HPDE6-E6E7 (cell line): ENCODE data around the gene CDKN2C.

Experiments used
- DNase-seq: peaks from one replicate; pipeline ENCODE4 v3.0.0; 2011; ENCODE audit warnings: missing footprints; ENCODE audit errors: extremely low spot score

Gene CDKN2C

DNA sequence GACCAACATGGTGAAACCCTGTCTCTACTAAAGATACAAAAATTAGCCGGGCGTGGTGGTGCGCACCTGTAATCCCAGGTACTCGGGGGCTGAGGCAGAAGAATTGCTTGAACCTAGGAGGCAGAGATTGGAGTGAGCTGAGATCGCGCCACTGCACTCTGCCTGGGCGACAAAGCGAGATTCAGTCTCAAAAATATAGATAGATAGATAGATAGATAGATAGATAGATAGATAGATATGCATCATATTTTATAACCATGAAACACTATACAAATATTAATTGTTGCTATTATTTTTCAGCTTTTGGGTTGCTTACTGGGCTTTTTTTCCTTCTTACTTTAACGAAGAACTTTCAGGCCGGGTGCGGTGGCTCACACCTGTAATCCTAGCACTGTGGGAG is 5.2 kb upstream of the CDKN2C start:
- DNase-seq, result no peak

DNA sequence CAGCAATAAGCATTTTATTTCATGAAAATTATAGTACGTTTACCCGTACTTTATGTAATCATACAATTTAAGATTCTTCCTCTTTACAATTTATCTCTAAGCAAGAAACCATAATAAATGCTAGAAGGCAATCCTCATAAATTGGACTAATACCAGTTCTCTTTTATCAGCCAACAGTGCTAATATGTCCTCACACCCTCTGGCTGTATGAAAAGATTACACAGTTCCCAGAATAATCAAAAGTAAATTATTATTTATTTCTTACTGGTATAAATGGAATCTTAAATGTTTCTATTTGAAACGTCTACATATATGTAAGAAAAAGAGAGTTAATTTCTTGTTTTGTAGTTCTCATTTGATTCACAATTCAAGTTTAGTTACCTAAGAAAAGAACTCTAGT is 3.1 kb upstream of the CDKN2C start:
- DNase-seq, result no peak

DNA sequence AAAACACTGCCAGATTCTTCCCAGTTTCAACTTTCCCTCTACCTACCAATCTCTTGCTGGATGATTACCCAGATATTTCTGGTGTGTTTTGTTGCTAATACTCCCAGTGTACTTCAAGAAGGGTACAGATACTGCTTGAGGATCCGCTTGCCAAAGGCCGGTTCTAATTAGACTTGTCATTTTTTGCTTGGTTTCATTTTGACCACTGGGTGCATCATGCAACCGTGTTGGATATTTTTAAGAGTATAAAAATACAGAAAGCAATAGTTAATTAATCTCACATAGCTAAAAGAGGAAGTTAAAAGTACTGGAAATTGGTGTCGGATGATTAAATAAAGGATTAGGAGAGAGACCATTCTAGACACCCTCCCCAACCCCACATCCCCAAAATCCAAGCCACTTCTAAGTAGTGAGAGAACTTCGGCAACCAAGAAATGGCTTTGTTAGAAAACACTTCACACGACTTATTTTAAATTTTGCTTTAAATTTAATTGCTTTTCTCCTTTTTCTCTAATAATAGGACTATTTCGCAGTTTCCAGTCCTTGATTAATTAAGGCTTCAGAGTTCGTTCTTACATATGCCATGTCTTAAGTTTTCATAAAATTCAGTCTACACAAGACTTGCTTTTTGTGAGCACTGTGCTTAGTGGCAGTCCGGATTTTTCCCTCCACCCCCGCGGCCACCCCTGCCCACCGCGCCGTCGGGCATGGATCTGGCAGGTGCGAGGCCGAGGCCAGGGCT is 2.5 kb upstream of the CDKN2C start:
- no peak for DNase-seq

DNA sequence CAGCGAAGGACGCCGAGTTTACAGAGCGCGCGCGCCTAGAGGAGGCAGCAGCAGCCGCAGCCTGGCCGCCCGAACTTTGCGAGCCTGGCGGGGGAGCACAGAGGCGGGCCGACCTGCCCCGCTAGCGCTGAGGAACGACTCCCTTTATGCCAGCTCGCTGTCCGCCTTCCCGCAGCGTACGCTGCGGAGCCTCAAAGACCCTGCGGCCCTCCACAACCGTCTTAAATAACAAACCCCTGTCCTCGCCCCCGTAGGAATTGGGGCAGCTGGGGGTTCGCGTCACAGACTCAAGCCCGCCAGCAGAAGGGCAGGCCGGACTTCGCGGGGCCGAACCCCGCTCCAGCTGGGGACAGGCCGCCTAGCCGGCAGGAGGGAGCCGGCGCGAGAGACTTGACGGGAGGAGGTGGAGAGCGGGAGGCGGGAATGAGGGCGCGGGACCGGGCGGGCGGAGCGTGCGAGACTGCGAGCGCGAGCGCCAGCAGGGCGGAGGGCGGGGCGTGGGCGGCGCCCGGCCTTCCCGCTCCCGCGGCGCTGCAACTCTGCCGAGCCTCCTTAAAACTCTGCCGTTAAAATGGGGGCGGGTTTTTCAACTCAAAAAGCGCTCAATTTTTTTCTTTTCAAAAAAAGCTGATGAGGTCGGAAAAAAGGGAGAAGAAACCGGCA is 1.8 kb upstream of the CDKN2C start:
- DNase-seq, result peak; percentile 75

DNA sequence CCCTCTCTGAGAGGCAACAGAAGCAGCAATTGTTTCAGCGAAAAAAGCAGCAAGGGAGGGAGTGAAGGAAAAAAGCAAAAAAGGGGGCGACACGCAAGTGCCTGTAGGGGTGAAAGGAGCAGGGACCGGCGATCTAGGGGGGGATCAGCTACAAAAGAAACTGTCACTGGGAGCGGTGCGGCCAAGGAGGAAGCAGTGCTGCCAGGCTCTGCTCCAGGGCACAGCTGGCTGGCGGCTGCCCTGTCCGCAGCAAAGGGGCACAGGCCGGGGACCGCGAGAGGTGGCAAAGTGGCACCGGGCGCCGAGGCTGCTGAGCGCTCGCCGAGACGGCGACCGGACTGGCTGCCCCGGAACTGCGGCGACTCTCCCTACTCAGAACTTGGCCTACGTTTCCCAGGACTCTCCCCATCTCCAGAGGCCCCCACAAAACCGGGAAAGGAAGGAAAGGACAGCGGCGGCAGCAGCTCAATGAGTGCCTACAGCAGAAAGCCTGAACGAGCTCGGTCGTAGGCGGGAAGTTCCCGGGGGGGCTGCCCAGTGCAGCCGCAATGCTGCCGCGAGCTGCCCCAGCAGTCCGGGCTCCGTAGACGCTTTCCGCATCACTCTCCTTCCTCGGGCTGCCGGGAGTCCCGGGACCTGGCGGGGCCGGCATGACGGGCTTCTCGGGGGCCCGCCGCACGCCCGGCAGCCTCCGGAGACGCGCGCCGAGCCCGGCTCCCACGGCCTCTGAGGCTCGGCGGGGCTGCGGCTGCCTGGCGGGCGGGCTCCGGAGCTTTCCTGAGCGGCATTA is 1.0 kb upstream of the CDKN2C start:
- DNase-seq, result peak; percentile 28

DNA sequence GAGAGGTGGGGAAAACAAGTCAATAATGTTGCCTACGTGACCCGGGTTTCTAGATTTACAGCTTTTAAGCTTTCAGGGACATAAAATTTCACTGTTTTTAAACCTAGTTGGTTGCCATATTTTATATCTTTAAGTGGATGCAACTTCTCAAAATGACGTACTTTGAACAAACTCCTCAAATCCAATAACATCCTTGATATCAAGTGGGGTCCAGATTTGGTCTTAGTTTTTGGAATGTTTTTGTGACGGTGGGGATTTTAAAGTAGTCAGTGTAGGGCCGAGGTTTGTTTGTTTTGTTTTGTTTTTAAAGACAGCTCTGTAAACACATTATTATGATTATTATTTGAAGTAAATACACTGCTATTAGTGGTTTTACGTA is 453 bp downstream of the CDKN2C start:
- no peak for DNase-seq

DNA sequence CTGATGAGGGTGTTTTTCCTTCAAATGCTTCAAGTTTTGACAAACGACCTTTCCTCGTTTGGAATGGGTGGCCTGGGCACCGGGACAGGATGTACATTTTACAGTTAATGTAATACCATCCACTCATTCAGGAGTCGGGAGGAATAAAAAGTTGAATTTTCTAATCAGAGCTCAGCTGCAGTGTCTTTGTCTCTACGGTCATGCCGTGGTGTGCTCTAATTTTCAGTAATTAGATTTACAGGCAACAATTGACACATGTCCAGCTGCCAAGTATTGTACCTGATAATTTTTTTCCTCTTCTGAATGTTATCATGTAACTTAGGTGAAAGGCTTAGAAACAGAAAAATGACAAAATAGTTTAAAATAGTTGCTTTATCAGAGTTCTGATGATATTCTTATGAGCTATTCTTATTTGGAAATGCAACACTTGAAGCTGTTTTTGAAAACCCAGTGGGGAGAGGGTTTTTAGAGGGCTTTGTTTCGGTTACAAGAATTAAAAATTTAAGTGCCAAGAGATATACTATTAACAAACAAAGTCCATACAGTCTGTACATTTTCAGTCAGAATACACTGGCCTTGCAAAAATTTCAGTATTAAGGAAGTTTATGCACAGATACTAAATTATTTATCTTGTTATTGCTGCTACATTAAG is 1.0 kb downstream of the CDKN2C start:
- no peak for DNase-seq

DNA sequence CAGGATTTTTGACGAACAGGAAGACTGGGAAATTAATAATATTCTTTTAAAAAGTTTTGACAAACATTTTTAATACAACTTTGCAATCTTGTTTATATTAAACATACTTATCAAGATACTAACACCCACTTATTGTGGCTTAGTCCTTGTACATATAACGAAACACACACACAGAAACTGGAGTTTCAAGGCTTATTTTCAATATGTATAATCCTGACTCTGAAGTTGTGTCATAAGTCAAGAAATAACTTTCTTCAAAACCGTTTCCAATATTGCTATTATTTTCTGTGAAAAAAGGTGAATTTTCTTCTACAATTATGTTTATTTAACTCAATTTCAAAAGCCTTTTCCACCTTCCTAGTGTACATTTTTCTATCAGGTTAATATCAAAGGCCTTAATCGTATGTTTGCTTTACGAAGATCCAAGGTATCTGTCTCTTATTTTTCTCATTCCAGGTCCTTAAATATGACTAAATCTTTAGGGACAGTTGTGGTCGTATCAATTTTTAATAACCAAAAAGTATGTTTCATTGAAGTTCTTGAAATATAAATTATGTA is 1.8 kb downstream of the CDKN2C start:
- DNase-seq, result no peak

DNA sequence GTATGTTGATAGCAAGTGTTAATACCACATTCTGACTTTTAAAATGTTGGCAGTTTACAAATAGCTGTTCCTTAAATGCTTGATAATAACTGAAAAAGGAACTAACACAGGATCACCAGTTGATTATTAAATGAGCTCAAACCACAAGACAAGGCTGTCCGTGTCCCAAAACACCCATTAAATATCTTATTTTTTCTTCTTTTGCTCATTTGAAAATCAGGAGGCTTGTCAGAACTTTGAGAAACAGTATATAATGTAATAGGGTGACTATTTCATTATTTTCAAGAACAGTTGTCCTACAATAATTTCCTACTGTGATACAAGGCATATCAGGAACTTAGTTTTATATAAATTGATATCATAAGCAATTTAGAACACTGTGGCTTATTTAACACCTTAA is 2.7 kb downstream of the CDKN2C start:
- DNase-seq, result no peak

DNA sequence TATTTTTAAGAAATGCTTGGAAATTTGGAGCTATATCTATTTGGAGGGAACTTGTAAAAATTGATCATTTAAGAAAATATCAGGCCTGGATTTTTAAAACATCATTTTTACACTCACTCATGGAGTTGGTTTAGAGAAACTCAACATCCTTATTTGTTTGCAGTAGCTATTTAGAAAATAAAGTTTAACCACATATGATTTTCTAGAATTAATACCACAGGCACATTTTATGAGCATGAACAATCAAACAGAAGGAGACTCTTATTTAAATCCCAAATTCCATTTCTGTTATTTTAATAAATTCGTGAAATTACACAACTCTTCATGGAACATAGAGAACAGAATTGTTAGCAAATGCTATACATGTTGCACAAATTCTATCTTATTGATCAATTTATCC is 3.2 kb downstream of the CDKN2C start:
- no peak for DNase-seq

DNA sequence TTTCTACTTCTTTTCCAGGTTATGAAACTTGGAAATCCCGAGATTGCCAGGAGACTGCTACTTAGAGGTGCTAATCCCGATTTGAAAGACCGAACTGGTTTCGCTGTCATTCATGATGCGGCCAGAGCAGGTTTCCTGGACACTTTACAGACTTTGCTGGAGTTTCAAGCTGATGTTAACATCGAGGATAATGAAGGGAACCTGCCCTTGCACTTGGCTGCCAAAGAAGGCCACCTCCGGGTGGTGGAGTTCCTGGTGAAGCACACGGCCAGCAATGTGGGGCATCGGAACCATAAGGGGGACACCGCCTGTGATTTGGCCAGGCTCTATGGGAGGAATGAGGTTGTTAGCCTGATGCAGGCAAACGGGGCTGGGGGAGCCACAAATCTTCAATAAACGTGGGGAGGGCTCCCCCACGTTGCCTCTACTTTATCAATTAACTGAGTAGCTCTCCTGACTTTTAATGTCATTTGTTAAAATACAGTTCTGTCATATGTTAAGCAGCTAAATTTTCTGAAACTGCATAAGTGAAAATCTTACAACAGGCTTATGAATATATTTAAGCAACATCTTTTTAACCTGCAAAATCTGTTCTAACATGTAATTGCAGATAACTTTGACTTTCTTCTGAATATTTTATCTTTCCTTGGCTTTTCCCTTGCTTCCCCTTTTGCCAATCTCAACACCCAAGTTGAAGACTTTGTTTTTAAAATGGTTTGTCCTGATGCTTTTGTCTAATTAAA is 4.0 kb downstream of the CDKN2C start:
- no peak for DNase-seq

DNA sequence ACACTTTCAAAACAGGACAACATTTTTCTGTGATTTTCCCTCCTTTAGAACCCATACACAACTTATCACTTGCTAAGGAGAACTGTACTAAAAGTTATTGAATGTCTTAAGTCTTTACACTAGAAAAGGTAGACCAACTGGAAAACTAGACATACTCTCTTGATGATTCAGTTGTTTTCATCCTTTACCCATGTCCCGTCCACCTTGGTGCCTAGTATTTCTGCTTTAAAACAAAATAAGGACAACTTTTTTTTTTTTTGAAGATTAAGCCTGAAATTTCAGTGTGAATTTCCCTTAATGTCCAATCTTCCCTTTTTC is 4.5 kb downstream of the CDKN2C start:
- no peak for DNase-seq

DNA sequence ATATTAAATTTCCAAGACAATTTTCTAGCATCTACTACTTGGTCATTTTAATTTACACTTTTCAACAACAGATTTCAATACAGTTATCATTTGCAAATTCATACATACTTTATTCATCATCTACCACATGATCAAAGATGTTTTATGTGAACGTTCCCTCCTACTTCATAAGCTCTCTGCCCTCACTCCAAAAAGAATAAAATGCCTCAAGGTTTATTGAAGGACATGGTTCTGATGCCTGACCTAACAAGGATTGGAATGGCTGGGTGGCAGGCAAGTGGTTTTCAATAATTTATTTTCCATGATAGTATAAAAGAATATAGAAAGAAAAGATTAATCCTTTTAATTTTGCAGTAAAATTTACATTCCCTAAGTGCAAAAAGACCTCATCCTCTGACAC is 5.4 kb downstream of the CDKN2C start:
- DNase-seq, result no peak

DNA sequence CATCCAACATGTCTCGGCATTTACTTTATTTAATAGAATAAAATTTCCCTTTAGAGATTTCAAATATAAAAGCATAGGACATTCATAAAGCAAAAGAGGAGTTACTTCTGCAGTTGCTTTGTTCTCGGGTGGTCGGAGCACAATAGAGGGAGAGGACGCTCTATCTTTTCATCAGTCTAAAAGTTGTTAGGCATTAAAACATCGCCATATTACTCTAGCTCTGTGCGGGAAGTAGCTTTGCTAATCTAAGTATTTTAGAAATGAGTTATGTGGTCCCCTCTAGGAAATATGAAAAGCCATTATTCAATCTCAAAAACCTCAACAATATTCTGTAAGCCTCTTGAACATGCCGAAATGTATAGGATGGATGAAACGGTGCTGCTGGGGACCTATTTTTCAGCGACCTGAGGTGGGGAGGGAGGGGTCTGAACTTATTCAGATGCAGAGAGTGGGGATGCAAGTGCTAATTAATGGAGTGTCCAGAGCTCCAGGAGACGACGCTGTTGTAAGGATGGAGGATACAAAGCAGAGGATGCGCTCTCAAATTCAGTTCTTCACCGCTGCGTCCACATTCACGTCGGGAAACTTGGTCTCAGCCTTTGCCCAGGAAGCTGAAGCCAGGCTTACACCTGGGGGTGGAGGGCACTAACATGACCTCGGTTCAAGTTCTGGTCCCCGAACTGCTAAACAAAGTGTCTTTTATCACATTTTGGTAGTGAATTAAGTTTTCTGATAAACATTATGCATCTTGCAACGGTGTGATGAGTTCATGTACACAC is 6.3 kb downstream of the CDKN2C start:
- no peak for DNase-seq

DNA sequence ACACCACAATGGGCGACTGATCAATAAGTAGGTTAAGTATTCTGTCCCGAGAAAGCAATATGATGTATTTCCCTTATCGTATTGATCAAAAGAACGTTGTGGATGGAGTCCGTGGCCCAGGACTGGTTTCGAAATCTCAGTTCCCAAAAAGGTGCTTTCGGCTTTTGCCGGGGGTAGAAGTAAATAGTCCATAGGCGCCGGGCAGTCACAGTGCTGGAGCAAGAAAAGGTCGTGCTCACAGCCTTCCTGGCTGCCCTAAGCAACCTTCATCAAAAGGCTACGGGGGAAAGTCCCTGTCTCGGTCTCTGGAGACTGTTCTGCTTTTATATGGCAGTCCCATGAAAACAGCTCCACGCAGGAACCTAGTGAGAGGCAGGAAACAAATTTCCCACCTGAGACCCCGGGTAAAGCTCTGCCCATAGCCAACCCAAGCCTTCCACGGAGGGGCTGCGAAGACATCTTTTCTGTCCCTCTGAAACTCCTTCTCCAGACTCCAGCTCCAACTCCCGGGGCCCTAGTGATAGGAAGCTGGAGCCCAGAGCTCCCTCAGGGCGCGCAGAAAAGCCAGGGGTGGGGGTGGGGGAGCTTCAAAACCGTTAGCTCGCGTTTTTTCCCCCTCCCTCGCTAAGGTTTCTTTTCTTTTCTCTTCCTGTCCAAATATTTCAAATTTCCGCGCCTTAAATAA is 7.0 kb downstream of the CDKN2C start:
- peak; percentile 7 for DNase-seq

DNA sequence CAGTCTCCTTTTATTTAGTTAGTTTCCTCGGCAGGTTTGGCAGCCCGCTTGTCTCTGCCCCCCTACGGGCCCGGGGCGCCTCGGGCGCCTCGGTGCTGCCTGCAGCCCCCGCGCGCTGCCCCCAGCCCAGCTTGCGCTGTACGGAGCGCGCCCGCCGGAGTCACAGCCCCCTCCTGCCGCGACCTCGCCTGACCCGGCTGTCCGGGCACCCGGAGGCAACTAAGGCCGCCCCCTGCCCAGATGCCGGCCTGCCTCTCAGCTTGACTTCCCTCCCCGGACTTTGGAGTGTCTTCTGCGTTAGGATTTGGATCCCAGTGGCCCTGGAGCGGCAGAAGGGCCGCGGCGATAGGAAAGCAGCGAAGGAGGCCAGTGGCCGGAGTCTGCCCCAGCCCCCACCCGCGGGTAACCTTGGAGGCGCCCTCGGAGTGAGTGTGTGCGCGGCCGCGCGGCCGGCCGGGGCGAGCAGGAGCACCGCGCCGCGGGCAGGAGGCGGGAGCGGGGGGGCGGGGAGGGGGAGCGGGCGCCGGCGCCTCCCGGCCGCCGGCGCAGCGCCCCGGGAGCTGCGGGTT is 7.6 kb downstream of the CDKN2C start:
- peak; percentile 31 for DNase-seq

DNA sequence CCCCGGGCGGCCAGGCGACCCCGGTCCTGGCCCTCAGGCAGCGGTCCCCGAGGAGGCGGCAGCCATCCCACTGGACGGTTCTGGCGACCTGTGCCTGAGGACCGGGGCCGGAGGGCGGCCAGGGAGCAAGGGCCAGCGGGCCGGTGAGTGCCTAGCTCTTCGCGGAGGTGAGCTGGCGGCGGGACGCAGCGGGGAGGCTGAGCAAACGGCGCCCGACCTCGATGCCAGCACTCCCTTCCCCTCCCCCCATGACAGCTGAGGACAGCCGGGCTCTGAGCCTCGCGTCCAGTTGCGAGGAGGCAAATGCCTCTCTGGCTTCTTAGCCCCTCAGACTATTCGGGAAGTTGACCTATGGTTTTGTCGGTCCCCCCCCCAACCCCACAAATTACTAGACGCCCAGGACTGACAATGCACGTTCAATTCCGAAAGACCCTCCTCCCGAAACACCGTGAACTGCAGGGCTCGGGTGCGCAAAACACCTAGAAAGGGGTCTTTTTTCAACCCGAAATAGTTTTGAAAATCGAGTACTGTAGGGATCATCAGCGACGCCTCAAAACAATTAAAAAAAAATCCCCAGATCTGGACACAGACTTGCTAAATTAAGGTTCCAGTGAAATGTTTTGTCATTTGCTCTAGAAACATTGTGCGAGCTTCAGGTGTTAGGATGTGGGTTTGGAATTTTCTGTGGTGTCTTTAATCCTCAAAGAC is 8.3 kb downstream of the CDKN2C start:
- DNase-seq, result peak; percentile 45

DNA sequence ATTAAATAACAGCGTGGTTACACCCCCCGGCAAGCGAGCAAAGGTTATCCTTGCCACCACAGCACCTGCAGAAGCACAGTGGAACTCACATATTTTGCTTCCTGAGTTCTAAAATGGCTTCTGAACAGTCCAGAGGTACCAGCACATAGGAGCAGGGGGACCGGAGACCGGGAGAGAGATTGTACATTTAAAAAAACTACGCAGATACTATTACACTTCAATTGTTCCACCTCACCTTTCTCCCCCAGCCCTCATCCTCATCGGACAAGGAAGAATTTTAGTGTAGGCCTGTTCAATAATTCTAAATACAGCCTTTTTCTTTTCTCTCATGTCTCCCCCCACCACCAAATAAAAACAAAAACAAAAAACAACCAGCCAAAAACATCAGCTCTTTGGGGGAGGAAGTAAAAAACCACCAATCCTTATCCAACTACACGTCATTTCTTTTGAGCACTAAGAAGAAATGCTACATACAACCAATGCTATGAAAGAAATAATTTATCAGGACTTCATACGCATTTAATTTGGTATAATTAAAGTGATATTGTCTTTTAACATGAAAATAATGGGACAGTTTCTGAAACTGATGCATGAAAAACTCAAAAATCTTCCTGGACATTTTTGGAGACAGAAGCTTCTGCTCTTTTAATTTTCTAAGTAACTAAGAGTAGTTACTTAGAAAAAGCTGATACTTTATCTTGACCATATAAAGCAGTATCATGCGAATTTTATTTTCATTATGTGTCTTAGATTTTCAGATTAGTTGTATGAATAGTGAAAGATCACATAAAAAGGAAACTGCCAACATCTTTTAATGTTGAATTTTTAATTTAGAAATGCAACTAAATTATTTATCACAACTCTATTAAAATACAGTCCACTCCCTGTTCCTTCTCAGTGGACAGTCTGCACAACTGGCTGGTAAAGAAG is 9.1 kb downstream of the CDKN2C start:
- no peak for DNase-seq
